Activated naive CD8-positive, alpha-beta T cell treated with anti-CD3 and anti-CD28 coated beads, Interleukin-2, amount 10 ng/mL, durations not matched to agents 7 days and 5 days (primary cell): ENCODE data around the gene SLX4. TPM values are rescaled to one million over a fixed set of nuclear protein-coding genes. Genes with fewer than 3 reads are reported as not detected.

Experiments
- ATAC-seq: fragments of 150-1000 bp; cut with Tn5 transposase; one replicate; pipeline ENCODE4 v1.10.0; 2021; ENCODE audit warnings: low read depth, moderate library complexity
- POLR2A ChIA-PET: fragments of 350-600 bp; sonication (Branson Sonifier 250); formaldehyde crosslinking; loops from one replicate; lab custom pipeline; 2021; ENCODE audit warnings: antibody characterized with exemption; lab: Charles Lee
- DNase-seq: peaks from one replicate; pipeline ENCODE4 v3.0.0; 2021
- H3K27ac Mint-ChIP-seq: one replicate; pipeline ENCODE4 v1.8.0; 2022; ENCODE audit warnings: mild to moderate bottlenecking, mixed read lengths
- H3K27me3 Mint-ChIP-seq: one replicate; pipeline ENCODE4 v1.8.0; 2022; ENCODE audit warnings: mild to moderate bottlenecking, moderate library complexity, mixed read lengths
- H3K36me3 Mint-ChIP-seq: one replicate; pipeline ENCODE4 v1.8.0; 2021; ENCODE audit warnings: mild to moderate bottlenecking, mixed read lengths
- H3K4me1 Mint-ChIP-seq: one replicate; pipeline ENCODE4 v1.8.0; 2021; ENCODE audit warnings: mixed read lengths
- H3K4me3 Mint-ChIP-seq: one replicate; pipeline ENCODE4 v1.8.0; 2022; ENCODE audit warnings: mild to moderate bottlenecking, moderate library complexity, mixed read lengths
- H3K9me3 Mint-ChIP-seq: one replicate; pipeline ENCODE4 v1.8.0; 2021; ENCODE audit warnings: mixed read lengths
- total RNA-seq, 2 experiments: library from RNA; stranded (reverse); gene quantifications; one replicate each; pipeline ENCODE4 v1.2.3, GENCODE V29; 2021

SLX4 gene
- total RNA-seq, 2 experiments from 2014 or later: 16.8 to 16.9 TPM

GRCh38 chr16:3650631-3651265 is 39.3 kb upstream of the SLX4 start:
- Mint-ChIP-seq H3K4me1 (peaks cover 1% of the 10 kb centered on the region), H3K4me3 (no peak overlapping the region), H3K9me3 (no peaks in the 10 kb centered on the region), H3K36me3 (peaks cover 5% of the 10 kb centered on the region), H3K27me3 (no peaks in the 10 kb centered on the region), H3K27ac (no peak overlapping the region)
- peak; percentile 17 for DNase-seq
- ATAC-seq: no peak
- POLR2A ChIA-PET: no interaction called here

DNA sequence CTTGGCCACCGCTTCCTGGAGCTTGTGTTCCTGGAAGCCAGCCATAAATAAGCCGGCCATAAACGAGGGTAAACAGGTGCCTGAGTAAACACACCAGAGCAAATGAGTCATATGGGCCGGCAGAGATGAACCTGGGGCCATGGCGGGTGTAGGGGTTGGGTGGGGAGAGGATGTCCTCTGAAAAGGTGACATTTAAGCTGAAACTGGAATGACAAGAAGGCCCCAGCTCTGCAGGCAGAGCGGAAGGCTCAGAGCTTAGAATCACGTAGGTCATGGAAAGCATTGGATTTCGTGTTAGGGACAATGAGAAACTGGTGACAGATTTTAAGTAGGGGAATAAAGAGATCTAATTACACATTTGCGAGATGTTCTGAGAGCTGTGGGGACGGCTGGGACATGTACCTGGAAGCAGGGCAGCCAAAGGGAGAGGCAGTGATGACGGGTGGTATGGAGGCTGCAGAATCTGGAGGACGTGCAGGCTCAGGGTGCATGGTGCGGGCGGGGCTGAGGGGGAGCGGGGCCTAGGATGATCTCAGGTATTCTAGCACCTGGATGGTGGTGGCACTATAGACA is 35.0 kb upstream of the SLX4 start:
- no peak overlapping the region for H3K4me3 Mint-ChIP-seq
- ATAC-seq: no peak
- H3K36me3 Mint-ChIP-seq: peaks cover 2% of the 10 kb centered on the region
- no peaks in the 10 kb centered on the region for H3K9me3 Mint-ChIP-seq
- DNase-seq: no peak
- H3K27ac Mint-ChIP-seq: no peak overlapping the region
- H3K27me3 Mint-ChIP-seq: no peaks in the 10 kb centered on the region
- no peaks in the 10 kb centered on the region for H3K4me1 Mint-ChIP-seq
- POLR2A ChIA-PET: no interaction called here

DNA sequence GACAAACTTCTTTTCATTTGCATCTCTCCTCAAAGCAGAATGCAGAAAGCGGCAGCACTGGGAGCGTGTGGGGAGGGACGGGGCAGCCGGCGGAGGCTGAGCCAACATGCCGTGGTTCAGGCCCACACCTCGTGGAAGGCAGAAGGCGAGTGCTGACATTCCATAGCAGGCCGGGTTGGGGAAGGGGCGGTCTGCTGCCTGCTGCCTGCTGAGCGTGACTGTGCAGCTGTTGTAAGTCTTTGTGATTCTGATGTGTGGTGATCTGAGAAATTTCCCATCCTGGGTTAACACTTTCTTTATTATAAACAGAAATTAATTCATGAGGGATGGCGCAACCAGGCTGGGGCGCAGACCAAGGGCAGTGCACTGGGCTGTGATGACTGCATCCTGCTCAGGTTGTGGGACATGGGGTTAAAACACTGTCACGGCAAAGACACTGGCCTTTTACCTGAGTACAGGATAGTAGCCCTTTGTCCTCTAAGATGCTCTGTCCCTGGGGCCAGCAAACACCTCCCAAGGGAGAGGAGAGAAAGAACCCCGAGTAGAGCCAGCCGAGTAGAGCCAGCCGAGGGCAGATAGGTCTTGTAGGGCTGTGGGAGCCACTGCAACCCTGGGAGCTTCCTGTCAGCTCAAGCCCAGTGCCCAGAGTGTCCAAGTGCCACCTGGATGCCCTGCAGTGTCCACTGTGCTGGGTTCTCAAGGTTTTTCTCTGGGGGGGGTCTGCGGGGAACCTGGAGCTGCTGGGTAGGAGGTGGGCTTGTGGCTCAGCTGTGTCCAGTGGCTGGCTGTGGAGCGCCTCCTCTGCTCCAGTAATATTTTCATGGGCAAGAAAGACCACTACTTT is 34.3 kb upstream of the SLX4 start:
- Mint-ChIP-seq H3K27ac (no peak overlapping the region), H3K4me1 (no peaks in the 10 kb centered on the region), H3K36me3 (peaks cover 2% of the 10 kb centered on the region), H3K4me3 (no peak overlapping the region), H3K27me3 (no peaks in the 10 kb centered on the region), H3K9me3 (no peaks in the 10 kb centered on the region)
- DNase-seq: no peak
- ATAC-seq: no peak
- POLR2A ChIA-PET: no interaction called here

- H3K9me3 Mint-ChIP-seq: no peaks in the 10 kb centered on the region
- ATAC-seq (no peak), DNase-seq (no peak)
- no peaks in the 10 kb centered on the region for H3K27me3 Mint-ChIP-seq
- H3K27ac Mint-ChIP-seq: no peak overlapping the region
- POLR2A ChIA-PET: no interaction called here
- H3K36me3 Mint-ChIP-seq: peaks cover 4% of the 10 kb centered on the region
- H3K4me3 Mint-ChIP-seq: no peak overlapping the region
- no peaks in the 10 kb centered on the region for H3K4me1 Mint-ChIP-seq
Measured at GRCh38 chr16:3645108-3645503, 33.7 kb upstream of the SLX4 start.

DNA sequence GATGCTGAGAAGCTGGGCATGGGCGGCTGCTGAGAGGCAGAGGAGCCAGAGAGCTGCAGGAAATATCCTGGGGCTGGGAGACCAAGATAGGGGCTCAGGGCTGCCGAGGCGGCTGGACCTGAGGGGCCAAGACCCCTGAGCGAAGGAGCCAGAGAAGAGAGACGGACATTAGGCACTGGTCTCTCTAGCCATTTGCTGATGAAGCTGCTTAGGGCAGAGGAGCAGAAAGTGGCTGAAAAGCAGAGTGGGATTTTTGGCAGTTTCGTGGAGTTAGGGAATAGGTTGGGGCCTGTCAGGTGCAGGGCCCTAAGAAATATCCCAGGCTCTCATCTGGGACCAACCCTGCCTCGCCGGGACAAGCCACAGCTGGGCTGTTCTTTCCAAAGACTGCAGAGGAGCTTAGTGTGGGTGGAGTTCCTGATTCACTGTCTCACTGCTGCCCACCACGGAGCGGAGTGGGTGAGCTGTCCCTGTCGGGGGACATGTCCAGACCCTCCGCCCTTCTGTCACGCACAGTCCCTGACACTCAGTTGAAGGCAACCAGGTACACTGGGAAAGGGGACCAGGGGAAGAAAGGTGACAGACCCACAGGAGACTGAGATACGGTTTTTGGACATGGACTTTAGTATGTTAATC is 31.8 kb upstream of the SLX4 start:
- H3K27me3 Mint-ChIP-seq: no peaks in the 10 kb centered on the region
- no peak overlapping the region for H3K27ac Mint-ChIP-seq
- ATAC-seq (no peak), DNase-seq (no peak)
- H3K4me3 Mint-ChIP-seq: no peak overlapping the region
- H3K4me1 Mint-ChIP-seq: peaks cover 3% of the 10 kb centered on the region
- peaks cover 11% of the 10 kb centered on the region for H3K36me3 Mint-ChIP-seq
- POLR2A ChIA-PET: no interaction called here
- H3K9me3 Mint-ChIP-seq: no peaks in the 10 kb centered on the region

DNA sequence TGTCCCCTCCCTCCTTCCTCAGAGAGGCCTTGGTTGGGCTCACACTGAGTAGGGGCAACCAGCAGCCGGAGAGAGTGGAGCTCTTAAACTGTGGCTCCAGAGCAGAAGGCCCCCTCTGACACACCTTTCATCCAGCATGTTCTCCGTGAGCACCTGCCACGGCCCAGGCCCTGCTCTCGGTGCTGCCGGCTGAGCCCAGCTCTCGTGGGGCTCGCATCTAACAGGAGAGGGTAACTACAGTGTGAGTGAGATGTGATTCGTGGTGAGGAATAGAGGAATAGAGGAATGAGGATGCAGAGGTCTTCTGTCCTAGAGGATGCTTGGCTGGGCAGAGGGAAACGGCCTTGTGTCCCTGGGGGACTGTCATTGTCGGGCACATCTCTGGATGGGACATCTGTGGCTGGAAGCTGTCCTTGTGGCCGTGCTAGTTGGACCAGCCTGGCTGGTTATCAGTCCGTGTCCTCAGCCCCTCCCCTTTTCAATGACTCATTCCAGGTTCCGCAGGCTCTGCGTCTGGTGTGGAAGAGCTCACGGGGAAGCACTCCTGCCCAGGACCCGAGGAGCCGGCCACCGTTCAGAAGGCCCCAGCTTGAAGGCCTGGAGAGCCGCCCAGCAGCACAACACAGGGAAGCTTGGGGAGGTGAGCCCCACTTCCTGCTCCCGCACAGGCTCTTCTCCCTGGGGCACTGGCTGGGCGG is 31.1 kb upstream of the SLX4 start:
- ATAC-seq (no peak), DNase-seq (no peak)
- H3K27me3 Mint-ChIP-seq: no peaks in the 10 kb centered on the region
- no peaks in the 10 kb centered on the region for H3K9me3 Mint-ChIP-seq
- H3K36me3 Mint-ChIP-seq: peaks cover 11% of the 10 kb centered on the region
- H3K4me1 Mint-ChIP-seq: peaks cover 9% of the 10 kb centered on the region
- H3K27ac Mint-ChIP-seq: no peak overlapping the region
- no peak overlapping the region for H3K4me3 Mint-ChIP-seq
- POLR2A ChIA-PET: no interaction called here

DNA sequence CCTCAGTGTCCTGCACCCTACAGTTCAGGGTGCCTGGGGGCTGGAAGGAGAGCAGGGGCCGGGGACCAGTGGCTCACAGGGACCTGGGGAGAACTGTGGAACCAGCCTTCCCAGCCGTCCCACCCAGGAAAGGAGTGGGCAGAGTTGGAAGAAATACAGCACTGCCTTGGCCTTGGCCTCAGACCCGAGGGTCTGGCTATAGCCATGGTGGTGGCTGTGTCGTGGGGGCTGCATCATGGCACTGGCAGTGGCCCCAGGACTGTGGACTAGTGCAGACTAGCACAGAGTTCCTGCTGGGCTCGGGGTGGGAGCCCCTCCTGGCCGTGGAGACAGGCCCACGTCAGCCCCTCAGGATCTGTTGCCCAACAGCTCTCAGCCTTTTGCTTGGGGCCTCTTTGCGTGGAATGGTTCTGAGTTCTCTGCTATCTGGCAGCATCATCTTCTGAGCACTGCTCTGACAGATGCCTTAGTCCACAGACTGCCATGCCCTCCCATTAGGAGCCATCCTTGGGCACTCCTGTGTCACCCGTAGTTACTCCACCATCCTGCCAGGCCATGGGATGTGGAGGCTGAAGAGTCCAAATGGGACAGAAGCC is 30.5 kb upstream of the SLX4 start:
- POLR2A ChIA-PET: no interaction called here
- H3K4me1 Mint-ChIP-seq: peaks cover 15% of the 10 kb centered on the region
- no peak for ATAC-seq
- H3K27me3 Mint-ChIP-seq: no peaks in the 10 kb centered on the region
- H3K36me3 Mint-ChIP-seq: peaks cover 14% of the 10 kb centered on the region
- H3K9me3 Mint-ChIP-seq: no peaks in the 10 kb centered on the region
- no peak overlapping the region for H3K27ac Mint-ChIP-seq
- H3K4me3 Mint-ChIP-seq: no peak overlapping the region
- no peak for DNase-seq

- DNase-seq: no peak
Measured at GRCh38 chr16:3640632-3641501, 29.5 kb upstream of the SLX4 start.

GRCh38 chr16:3640207-3640606 is 28.8 kb upstream of the SLX4 start:
- Mint-ChIP-seq H3K4me1 (peaks cover 24% of the 10 kb centered on the region), H3K4me3 (no peak overlapping the region), H3K36me3 (peaks cover 17% of the 10 kb centered on the region), H3K9me3 (no peaks in the 10 kb centered on the region), H3K27ac (no peak overlapping the region), H3K27me3 (no peaks in the 10 kb centered on the region)
- DNase-seq (no peak), ATAC-seq (no peak)
- POLR2A ChIA-PET: no interaction called here

More at GRCh38 chr16:3640632-3641501, 29.5 kb upstream of the SLX4 start:
- Mint-ChIP-seq H3K9me3 (no peaks in the 10 kb centered on the region), H3K4me3 (no peak overlapping the region), H3K27me3 (no peaks in the 10 kb centered on the region), H3K4me1 (peaks cover 21% of the 10 kb centered on the region), H3K36me3 (peaks cover 13% of the 10 kb centered on the region), H3K27ac (no peak overlapping the region)
- POLR2A ChIA-PET: no interaction called here
- no peak for ATAC-seq

GRCh38 chr16:3638916-3639644 is 27.7 kb upstream of the SLX4 start:
- POLR2A ChIA-PET: no interaction called here
- H3K27me3 Mint-ChIP-seq: no peaks in the 10 kb centered on the region
- H3K36me3 Mint-ChIP-seq: peaks cover 17% of the 10 kb centered on the region
- no peak for ATAC-seq
- DNase-seq: no peak
- peaks cover 24% of the 10 kb centered on the region for H3K4me1 Mint-ChIP-seq
- H3K27ac Mint-ChIP-seq: peak overlapping the region; percentile 68
- H3K9me3 Mint-ChIP-seq: no peaks in the 10 kb centered on the region
- H3K4me3 Mint-ChIP-seq: no peak overlapping the region

DNA sequence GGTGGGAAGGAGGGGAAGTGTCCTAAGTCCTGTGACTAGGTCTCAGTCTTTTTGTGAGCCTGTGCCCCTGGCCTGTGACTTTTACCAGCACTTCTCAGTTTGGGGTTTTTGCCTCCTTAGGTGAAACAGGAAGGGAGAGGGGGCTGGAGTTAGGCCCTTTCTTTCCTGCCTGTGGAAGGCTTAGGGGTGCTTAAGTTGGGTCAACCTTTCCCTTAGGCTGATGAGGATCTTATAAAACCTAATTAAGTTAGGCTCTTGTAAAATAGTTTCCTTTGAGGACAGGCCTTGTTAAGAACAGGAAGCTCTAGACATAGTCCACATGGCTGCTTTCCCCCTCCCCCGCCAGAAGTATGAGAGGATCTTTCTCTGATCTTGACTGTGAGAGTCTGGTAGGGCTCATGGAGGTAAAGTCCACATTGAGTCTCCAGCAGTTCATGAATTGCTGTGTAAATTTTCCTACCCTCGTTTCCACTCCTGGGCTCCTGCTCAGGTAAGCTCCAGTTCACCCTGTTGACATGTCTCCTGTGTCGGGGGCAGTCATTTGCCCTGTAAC is 26.0 kb upstream of the SLX4 start:
- Mint-ChIP-seq H3K4me1 (peaks cover 24% of the 10 kb centered on the region), H3K27me3 (no peaks in the 10 kb centered on the region), H3K4me3 (peak overlapping the region; percentile 47), H3K9me3 (no peaks in the 10 kb centered on the region), H3K27ac (peak overlapping the region; percentile 75), H3K36me3 (peaks cover 19% of the 10 kb centered on the region)
- peak; percentile 89 for ATAC-seq
- DNase-seq: no peak
- POLR2A ChIA-PET: interaction anchor here (0.6 to 2.7 kb wide), 9 partner anchors 10 to 243 kb away, joined by 3 to 14 read pairs (median 5); partner anchors contain the start of genes SLX4 and TRAP1
